Glomerular visceral epithelial cell (primary cell): Measurements from ENCODE around the gene HMGB3.
"Not testable (repeated sequence)": the region's sequence is repeated elsewhere in the genome, so short reads cannot be mapped to it uniquely, and the experiment has no call there.

Experiments
- DNase-seq: peaks from one replicate; pipeline ENCODE4 v3.0.0-alpha.2; 2016; ENCODE audit errors: extremely low spot score

HMGB3 gene

GRCh38 chrX:150982788-150983520 lies at the start of gene HMGB3:
TSS of gene HMGB3 (plus strand) at chrX:150983335. CDS start at chrX:150985600, 2,265 bp downstream.
- peak; percentile 92 for DNase-seq

- DNase-seq: no peak
Measured at GRCh38 chrX:150933945-150934350, 49.2 kb upstream of the HMGB3 start.

- peak; percentile 57 for DNase-seq
Measured at GRCh38 chrX:150934453-150934852, 48.7 kb upstream of the HMGB3 start.

GRCh38 chrX:150935467-150935866 lies 47.7 kb upstream of the HMGB3 start:
- DNase-seq: peak; percentile 18

GRCh38 chrX:150936556-150936955 lies 46.6 kb upstream of the HMGB3 start:
- no peak for DNase-seq

- no peak for DNase-seq
Measured at GRCh38 chrX:150940844-150941495, 42.2 kb upstream of the HMGB3 start.

- DNase-seq: no peak
Measured at GRCh38 chrX:150941580-150941979, 41.6 kb upstream of the HMGB3 start.

GRCh38 chrX:150942942-150943594 lies 40.1 kb upstream of the HMGB3 start:
- no peak for DNase-seq

GRCh38 chrX:150944233-150944632 lies 38.9 kb upstream of the HMGB3 start:
- DNase-seq: no peak

- no peak for DNase-seq
Measured at GRCh38 chrX:150954951-150955350, 28.2 kb upstream of the HMGB3 start.

GRCh38 chrX:150955590-150955989 lies 27.5 kb upstream of the HMGB3 start:
- no peak for DNase-seq

GRCh38 chrX:150958177-150958576 lies 25.0 kb upstream of the HMGB3 start:
- DNase-seq: no peak

GRCh38 chrX:150959557-150959956 lies 23.6 kb upstream of the HMGB3 start:
- DNase-seq: no peak

- DNase-seq: no peak
Measured at GRCh38 chrX:150961631-150962030, 21.5 kb upstream of the HMGB3 start.

GRCh38 chrX:150964416-150964815 lies 18.7 kb upstream of the HMGB3 start:
- not testable (repeated sequence) for DNase-seq

GRCh38 chrX:150966235-150966634 lies 16.9 kb upstream of the HMGB3 start:
- no peak for DNase-seq

GRCh38 chrX:150966742-150967141 lies 16.4 kb upstream of the HMGB3 start:
- no peak for DNase-seq

- no peak for DNase-seq
Measured at GRCh38 chrX:150967786-150968185, 15.3 kb upstream of the HMGB3 start.

GRCh38 chrX:150968862-150969720 lies 14.0 kb upstream of the HMGB3 start:
- no peak for DNase-seq

GRCh38 chrX:150972450-150972849 lies 10.7 kb upstream of the HMGB3 start:
- DNase-seq: no peak

GRCh38 chrX:150975655-150976390 lies 7.3 kb upstream of the HMGB3 start:
- no peak for DNase-seq
